Measurements from ENCODE around the gene CDKL5.

The CDKL5 gene

DNA sequence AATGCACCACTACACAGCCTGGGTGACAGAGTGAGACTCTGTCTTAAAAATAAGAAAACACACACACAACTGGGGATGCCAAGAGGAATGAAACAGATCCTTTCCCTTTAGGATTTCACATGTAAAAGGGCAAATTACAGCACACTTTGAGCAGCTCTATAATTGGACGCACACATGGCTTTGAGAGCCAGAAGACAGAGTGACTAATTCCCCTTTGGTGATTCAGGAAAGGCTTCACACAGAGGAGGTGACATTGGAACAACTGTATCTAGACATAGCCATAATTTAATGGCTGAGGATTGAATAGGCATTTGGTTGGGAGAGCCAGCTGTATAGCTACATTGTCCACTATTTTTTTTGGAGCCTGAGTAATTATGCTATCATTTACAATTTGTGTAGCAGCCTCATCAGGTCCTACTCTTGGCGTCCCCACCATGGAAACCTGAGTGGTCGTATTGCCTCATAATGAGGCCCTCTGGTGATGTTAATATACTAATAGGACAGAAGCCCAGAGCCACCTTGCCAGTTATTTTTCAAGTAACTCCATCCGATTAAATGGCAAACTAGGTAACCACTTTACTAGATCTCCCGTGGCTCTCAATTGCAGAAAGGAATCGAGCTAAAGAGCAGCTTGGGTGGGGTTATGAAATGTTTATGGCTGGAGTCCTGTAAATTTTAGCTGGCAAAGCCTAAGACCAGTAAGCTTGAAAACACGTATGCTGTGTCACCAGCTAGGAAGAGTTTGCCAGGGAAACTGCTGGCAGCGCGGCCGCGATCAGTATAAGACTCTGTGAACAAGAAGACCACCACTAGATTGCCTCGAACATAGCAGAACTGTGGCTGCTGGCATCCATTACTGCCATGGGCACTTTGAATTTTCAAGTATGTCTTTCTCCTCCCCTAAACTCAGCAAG is 273.6 kb downstream of the CDKL5 start:
- Histone ChIP-seq H3K4me3 (ENCODE audit: low read depth, low read length) (no peak overlapping the region), H3K9me3 (ENCODE audit: severe bottlenecking) (peaks cover 20% of the 10 kb centered on the region), H3K27me3 (ENCODE audit: insufficient read depth, low read depth, severe bottlenecking) (no peaks in the 10 kb centered on the region), H3K27ac (no peak overlapping the region), H3K36me3 (peaks cover 4% of the 10 kb centered on the region)
- DNase-seq = no peak
- TF ChIP-seq, protein P1, sequence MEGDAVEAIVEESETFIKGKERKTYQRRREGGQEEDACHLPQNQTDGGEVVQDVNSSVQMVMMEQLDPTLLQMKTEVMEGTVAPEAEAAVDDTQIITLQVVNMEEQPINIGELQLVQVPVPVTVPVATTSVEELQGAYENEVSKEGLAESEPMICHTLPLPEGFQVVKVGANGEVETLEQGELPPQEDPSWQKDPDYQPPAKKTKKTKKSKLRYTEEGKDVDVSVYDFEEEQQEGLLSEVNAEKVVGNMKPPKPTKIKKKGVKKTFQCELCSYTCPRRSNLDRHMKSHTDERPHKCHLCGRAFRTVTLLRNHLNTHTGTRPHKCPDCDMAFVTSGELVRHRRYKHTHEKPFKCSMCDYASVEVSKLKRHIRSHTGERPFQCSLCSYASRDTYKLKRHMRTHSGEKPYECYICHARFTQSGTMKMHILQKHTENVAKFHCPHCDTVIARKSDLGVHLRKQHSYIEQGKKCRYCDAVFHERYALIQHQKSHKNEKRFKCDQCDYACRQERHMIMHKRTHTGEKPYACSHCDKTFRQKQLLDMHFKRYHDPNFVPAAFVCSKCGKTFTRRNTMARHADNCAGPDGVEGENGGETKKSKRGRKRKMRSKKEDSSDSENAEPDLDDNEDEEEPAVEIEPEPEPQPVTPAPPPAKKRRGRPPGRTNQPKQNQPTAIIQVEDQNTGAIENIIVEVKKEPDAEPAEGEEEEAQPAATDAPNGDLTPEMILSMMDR (IDR thresholded peaks at IDR 0.05; ENCODE audit: low read depth, low read length) = no peak

DNA sequence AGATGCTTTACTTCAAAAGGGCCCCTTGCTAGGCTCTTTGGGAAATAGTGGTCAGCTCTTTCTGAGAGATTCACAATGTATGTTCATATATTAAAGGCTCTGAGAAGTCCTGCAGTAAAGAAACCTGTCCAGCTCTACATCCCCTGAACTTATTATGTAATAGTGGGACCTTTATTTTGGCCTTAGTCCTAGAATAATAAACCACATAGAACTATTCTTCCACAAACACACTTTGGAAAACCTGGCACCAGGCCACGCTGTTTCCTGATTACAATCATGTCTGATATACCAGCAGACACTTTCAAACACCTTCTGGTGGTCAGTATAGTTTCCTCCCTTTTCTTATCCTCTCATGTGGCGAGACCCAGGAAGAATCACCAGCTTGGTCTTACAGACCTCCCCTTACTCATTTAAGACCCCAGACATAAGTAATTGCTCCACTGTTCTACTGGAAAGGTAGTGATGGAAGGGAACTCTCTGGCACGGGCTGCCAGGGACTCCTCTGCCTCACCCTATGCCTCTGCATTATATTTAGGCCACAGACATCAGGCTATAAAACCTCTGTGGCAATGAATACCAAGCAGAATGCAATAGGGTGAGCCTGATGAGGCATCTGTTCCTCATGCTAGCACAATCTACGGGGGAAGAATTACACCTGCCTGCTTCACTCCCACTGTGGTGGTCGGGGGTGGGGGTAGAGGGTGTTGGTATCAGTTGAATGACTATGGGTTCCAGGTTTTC is 276.4 kb downstream of the CDKL5 start:
- Histone ChIP-seq H3K9me3 (ENCODE audit: severe bottlenecking) (no peaks in the 10 kb centered on the region), H3K4me3 (ENCODE audit: low read depth, low read length) (no peak overlapping the region), H3K27me3 (ENCODE audit: insufficient read depth, low read depth, severe bottlenecking) (no peaks in the 10 kb centered on the region), H3K27ac (no peak overlapping the region), H3K36me3 (no peaks in the 10 kb centered on the region)
- TF ChIP-seq, protein P1 (IDR thresholded peaks at IDR 0.05; ENCODE audit: low read depth, low read length) = no peak
- no peak for DNase-seq

DNA sequence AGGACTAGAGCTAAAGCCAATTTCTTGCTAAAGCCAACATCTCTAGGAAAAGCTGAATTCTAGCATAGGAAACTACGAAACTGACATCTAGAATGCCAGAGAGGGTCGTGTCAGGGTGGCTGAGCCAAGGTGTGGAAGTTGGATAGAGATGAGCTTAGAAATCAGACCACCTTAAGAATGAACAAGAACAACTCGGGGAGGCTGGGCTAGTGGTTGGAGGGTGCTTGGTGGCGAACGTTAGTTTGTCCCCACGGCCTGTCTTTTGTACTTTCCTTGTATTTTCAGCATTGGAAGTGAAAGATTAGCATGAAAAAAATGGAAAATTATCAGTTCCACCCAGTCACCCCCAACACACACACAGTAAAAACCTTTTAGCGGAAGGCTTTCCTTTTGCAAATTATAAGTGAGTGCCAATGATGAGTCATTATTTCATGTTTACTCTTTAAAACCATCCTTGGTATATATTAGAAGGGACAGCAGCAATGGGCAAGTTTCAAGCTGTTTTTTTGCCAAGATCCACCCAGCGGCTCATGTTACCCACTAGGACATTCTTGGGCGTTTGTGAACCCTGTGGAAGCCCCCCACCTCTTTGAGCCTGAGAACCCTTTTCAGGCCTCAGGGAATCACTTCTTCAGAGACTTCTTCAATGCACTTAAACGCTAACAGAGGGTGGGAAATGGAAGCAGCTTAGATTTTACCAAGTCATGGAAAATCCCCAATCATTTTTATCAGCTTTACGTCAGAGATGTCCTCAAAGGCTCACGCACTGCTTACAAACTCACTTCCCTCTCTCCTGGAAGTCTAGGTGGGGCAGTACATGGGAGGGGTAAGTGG is 277.2 kb downstream of the CDKL5 start:
- H3K27ac ChIP-seq = peak overlapping the region; percentile 30
- no peak for DNase-seq

More for the DNA sequence above, 277.2 kb downstream of the CDKL5 start:
- Histone ChIP-seq H3K4me3 (ENCODE audit: low read depth, low read length) (no peak overlapping the region), H3K27me3 (ENCODE audit: insufficient read depth, low read depth, severe bottlenecking) (no peaks in the 10 kb centered on the region), H3K36me3 (no peaks in the 10 kb centered on the region), H3K9me3 (ENCODE audit: severe bottlenecking) (no peaks in the 10 kb centered on the region)
- TF ChIP-seq, protein P1 (IDR thresholded peaks at IDR 0.05; ENCODE audit: low read depth, low read length) = no peak
